HCT116 (cell line): ENCODE results near the gene PRKCA.

Source experiments
- CEBPB ChIP-seq: IDR thresholded peaks from 2 replicates; pipeline ENCODE4 v1.6.1; 2012; ENCODE audit warnings: low read depth
- POLR2A ChIP-seq: IDR thresholded peaks from 2 replicates; pipeline ENCODE4 v1.7.0; 2011; ENCODE audit warnings: borderline replicate concordance; ENCODE audit not compliant: insufficient read depth, insufficient read length; ENCODE audit errors: extremely low read depth
- ZBTB33 ChIP-seq: IDR thresholded peaks from 2 replicates; pipeline ENCODE4 v1.6.1; 2011; ENCODE audit warnings: mild to moderate bottlenecking, low read length, moderate library complexity; ENCODE audit not compliant: insufficient replicate concordance; ENCODE audit errors: extremely low read depth
- TF ChIP-seq, protein P1 (sequence below), 3 experiments: fragments of 200-600 bp in 1 of 3; sonication (generic) in 1 of 3; IDR thresholded peaks in 2 of 3; conservative IDR thresholded peaks in 1 of 3; 2 replicates each; pipeline ENCODE4 v1.5.1; 2012 to 2017; ENCODE audit warnings: low read depth in 2 of 3, low read length in 2 of 3, antibody characterized with exemption in 1 of 3, borderline replicate concordance in 1 of 3, control low read depth in 1 of 3, mild to moderate bottlenecking in 1 of 3, mixed read lengths in 1 of 3, mixed run types in 1 of 3, moderate library complexity in 1 of 3; ENCODE audit not compliant: insufficient read depth in 1 of 3

DNA sequence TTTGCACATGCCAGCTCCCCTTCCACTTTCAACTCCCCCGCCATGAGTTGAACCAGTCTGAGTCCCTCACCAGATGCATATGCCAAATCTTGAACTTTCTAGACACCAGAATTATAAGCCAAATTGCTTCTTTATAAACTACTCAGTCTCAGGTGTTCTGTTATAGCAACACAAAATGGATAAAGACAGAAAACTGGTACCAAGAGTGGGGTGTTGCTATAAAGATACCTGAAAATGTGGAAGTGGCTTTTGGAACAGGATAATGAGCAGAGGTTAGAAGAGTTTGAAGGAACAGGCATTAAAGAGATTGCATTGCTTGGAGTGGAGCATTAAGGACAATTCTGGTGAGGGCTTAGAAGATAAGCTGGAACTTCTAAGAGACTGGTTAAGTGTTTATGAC is 515.3 kb downstream of the PRKCA start:
- TF ChIP-seq POLR2A (no peak), ZBTB33 (no peak), CEBPB (no peak)
- TF ChIP-seq, protein P1, sequence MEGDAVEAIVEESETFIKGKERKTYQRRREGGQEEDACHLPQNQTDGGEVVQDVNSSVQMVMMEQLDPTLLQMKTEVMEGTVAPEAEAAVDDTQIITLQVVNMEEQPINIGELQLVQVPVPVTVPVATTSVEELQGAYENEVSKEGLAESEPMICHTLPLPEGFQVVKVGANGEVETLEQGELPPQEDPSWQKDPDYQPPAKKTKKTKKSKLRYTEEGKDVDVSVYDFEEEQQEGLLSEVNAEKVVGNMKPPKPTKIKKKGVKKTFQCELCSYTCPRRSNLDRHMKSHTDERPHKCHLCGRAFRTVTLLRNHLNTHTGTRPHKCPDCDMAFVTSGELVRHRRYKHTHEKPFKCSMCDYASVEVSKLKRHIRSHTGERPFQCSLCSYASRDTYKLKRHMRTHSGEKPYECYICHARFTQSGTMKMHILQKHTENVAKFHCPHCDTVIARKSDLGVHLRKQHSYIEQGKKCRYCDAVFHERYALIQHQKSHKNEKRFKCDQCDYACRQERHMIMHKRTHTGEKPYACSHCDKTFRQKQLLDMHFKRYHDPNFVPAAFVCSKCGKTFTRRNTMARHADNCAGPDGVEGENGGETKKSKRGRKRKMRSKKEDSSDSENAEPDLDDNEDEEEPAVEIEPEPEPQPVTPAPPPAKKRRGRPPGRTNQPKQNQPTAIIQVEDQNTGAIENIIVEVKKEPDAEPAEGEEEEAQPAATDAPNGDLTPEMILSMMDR (IDR thresholded peaks at IDR 0.05 in 2 of 3, conservative IDR thresholded peaks at IDR 0.05 in 1 of 3; ENCODE audit: borderline replicate concordance in 1 of 3, insufficient read depth in 1 of 3, low read depth in 2 of 3, low read length in 2 of 3) = no peak
